MCF 10A (cell line): ENCODE results near the gene GASK1A. TPM values are rescaled to one million over a fixed set of nuclear protein-coding genes. Genes with fewer than 3 reads are reported as not detected.

ENCODE experiments used
- BruUV-seq: library from RNA; stranded (reverse); fragments of 400-500 nt; replicated peaks from 2 replicates; lab custom pipeline; 2021; lab: Mats Ljungman, UMichigan
- CTCF ChIA-PET: fragments of 300-600 bp; sonication (Branson Sonifier 250); formaldehyde crosslinking; extraction: SDS; loops from one replicate; lab custom pipeline; 2021; ENCODE audit warnings: antibody characterized with exemption, inconsistent platforms; lab: Yijun Ruan, JAX
- POLR2A ChIA-PET: fragments of 300-600, 350-650 bp; sonication (Branson Sonifier 250); formaldehyde crosslinking; extraction: SDS; loops from one replicate; lab custom pipeline; 2020; ENCODE audit warnings: antibody characterized with exemption, inconsistent platforms; lab: Yijun Ruan, JAX
- DNase-seq: peaks from one replicate; pipeline ENCODE4 v3.0.0-alpha.2; 2018; ENCODE audit not compliant: unreplicated experiment
- H3K27ac Mint-ChIP-seq: one replicate; pipeline ENCODE4 v1.8.0; 2022; ENCODE audit warnings: mild to moderate bottlenecking, low read depth, mixed read lengths; ENCODE audit not compliant: unreplicated experiment
- H3K27me3 Mint-ChIP-seq: one replicate; pipeline ENCODE4 v1.8.0; 2022; ENCODE audit warnings: mixed read lengths; ENCODE audit not compliant: insufficient read depth, unreplicated experiment
- H3K36me3 Mint-ChIP-seq: one replicate; pipeline ENCODE4 v1.8.0; 2022; ENCODE audit warnings: mild to moderate bottlenecking, moderate library complexity, mixed read lengths; ENCODE audit not compliant: insufficient read depth, unreplicated experiment
- H3K4me1 Mint-ChIP-seq: one replicate; pipeline ENCODE4 v1.8.0; 2022; ENCODE audit warnings: mixed read lengths; ENCODE audit not compliant: insufficient read depth, unreplicated experiment
- H3K4me3 Mint-ChIP-seq: one replicate; pipeline ENCODE4 v1.8.0; 2022; ENCODE audit warnings: mild to moderate bottlenecking, moderate library complexity, mixed read lengths; ENCODE audit not compliant: unreplicated experiment
- H3K9me3 Mint-ChIP-seq: one replicate; pipeline ENCODE4 v1.8.0; 2022; ENCODE audit warnings: mixed read lengths; ENCODE audit not compliant: unreplicated experiment
- intact Hi-C: fragments of 100-400 bp; cut with micrococcal nuclease; formaldehyde crosslinking; loops from 2 replicates; pipeline ENCODE4 v1.14.1; 2022
- total RNA-seq: library from RNA; stranded (reverse); gene quantifications from 2 replicates; pipeline ENCODE4 v1.2.3, GENCODE V29; 2022
- TF ChIP-seq, protein P1 (sequence below): fragments of 200-600 bp; IDR thresholded peaks from one replicate; pipeline ENCODE4 v1.8.0; 2022; ENCODE audit warnings: antibody characterized with exemption, mild to moderate bottlenecking; ENCODE audit not compliant: unreplicated experiment

GASK1A gene
- total RNA-seq, 1 experiment from 2014 or later = not detected

DNA sequence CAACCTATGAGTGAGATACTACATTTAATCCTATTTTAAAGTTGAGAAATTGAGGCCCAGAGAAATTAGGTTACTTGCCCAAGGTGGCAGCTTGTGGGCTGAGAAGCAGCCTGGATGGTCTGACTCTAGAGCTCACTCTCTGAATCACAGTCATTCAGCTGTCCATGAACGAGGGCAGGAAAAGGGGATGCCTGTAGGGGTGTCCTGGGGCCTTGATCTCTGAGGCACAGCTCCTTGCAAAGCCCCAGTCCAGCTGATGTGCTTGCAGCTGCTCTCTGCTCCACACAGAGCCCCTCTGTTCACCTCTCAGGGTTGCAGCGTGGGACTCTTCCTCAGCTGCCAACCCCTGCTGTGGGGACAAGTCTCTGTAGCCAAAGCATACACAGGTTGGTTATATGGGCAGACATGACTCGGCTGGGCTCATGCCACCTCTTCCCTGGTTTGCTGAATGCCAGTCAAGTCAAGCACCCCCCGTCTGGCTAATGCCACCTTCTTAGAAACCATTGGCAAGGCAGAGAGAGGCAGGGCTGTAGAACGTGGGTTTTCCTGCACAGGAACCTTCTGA, 56.8 kb downstream of the GASK1A start:
- TF ChIP-seq, protein P1, sequence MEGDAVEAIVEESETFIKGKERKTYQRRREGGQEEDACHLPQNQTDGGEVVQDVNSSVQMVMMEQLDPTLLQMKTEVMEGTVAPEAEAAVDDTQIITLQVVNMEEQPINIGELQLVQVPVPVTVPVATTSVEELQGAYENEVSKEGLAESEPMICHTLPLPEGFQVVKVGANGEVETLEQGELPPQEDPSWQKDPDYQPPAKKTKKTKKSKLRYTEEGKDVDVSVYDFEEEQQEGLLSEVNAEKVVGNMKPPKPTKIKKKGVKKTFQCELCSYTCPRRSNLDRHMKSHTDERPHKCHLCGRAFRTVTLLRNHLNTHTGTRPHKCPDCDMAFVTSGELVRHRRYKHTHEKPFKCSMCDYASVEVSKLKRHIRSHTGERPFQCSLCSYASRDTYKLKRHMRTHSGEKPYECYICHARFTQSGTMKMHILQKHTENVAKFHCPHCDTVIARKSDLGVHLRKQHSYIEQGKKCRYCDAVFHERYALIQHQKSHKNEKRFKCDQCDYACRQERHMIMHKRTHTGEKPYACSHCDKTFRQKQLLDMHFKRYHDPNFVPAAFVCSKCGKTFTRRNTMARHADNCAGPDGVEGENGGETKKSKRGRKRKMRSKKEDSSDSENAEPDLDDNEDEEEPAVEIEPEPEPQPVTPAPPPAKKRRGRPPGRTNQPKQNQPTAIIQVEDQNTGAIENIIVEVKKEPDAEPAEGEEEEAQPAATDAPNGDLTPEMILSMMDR = no peak
- Mint-ChIP-seq H3K36me3 (no peaks in the 10 kb centered on the region), H3K27me3 (peaks cover 19% of the 10 kb centered on the region), H3K4me1 (peaks cover 9% of the 10 kb centered on the region), H3K27ac (no peak overlapping the region), H3K4me3 (no peak overlapping the region), H3K9me3 (no peaks in the 10 kb centered on the region)
- intact Hi-C loops = no loop called here
- no peak for DNase-seq
- BruUV-seq = no TSS peak
- CTCF ChIA-PET = no interaction called here
- POLR2A ChIA-PET = interaction anchor here (0.6 kb wide), 1 partner anchor 142 kb away, joined by 4 read pairs; no protein-coding TSS in a partner anchor

DNA sequence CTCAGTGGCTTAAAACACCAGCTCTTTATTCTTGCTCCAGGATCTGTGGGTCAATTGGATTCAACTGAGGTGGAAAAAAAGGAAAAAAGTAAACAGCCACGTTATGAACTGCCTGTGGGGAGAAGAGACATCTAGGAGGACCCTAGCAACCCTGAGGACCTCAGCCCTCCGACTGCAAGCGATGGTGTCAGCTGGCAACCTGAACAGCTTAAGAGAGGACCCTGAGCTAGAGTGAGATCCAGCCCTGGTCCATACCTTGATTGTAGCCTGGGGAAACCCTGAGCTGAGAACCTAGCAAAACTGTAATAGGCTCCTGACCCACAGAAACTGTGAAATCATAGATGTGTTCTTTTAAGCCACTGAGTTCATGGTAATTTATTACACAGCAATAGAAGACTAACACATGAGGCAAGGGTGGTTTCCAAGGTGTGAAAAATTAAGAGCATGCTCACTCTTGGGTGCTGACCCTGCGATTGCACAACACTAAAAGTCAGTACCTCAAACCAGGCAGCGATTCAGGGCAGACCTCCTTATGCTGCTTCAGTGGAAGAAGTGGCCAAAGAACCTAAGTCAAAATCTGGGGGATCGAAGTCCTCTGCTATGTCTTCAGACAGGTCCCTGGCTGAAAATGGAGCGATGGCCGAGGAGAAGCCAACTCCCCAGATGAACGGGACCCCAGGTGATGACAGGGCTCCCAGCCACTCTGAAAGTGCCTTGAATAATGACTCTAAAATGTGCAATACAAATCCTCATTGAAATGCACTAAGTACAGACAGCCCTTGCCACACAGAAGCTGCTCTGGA, 57.7 kb downstream of the GASK1A start:
- intact Hi-C loops = no loop called here
- Mint-ChIP-seq H3K4me3 (no peak overlapping the region), H3K9me3 (no peaks in the 10 kb centered on the region), H3K4me1 (peaks cover 1% of the 10 kb centered on the region), H3K27ac (no peak overlapping the region), H3K27me3 (peaks cover 19% of the 10 kb centered on the region), H3K36me3 (no peaks in the 10 kb centered on the region)
- ChIA-PET POLR2A (interaction anchor here (0.6 kb wide), 2 partner anchors 143 to 972 kb away, joined by 4 read pairs; no protein-coding TSS in a partner anchor), CTCF (no interaction called here)
- DNase-seq = no peak
- BruUV-seq = no TSS peak
- TF ChIP-seq, protein P1 = no peak

DNA sequence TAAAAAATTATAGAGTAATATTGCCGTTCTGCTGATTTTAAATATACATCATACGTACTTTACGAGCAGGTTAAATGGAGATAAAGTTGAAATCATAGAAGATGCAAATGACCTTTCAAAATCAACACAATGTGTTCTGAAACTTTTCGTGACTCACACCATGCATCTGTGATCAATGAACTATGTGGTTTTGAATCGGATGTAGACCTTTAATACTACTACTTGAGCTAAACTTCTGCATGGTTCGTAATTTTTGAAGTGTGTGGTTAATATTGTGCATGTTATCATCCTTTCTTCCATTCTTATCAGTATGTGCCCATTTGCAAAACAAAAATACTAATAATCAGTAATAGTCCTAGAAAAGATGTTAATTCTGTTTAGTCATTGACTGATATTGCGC, 58.9 kb downstream of the GASK1A start:
- TF ChIP-seq, protein P1 = no peak
- CTCF ChIA-PET = no interaction called here
- POLR2A ChIA-PET = no interaction called here
- intact Hi-C loops = no loop called here
- Mint-ChIP-seq H3K27ac (no peak overlapping the region), H3K36me3 (no peaks in the 10 kb centered on the region), H3K4me1 (no peaks in the 10 kb centered on the region), H3K27me3 (peaks cover 19% of the 10 kb centered on the region), H3K4me3 (no peak overlapping the region), H3K9me3 (no peaks in the 10 kb centered on the region)
- DNase-seq = no peak
- no TSS peak for BruUV-seq

DNA sequence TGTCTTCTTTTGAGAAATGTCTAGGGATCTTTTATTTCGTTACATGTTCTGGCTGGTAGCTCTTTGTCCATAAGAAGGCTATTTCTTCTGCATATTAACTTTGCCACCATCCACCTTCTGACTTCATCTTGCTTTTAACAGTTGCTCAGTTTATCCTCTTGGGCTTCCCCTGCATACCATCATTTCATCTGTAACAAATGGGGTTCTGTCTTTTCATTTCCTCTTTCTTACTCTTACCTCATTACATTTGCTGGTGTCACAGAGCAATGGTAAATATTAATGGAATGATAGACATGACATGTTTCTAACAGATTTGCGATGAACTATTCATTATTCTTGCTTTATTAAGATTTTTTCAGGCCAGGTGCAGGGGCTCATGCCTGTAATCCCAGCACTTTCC, 62.4 kb downstream of the GASK1A start:
- TF ChIP-seq, protein P1 = no peak
- DNase-seq = no peak
- no peak overlapping the region for H3K4me3 Mint-ChIP-seq
- intact Hi-C loops = no loop called here
- H3K27me3 Mint-ChIP-seq = peaks cover 6% of the 10 kb centered on the region
- BruUV-seq = no TSS peak
- no peaks in the 10 kb centered on the region for H3K9me3 Mint-ChIP-seq
- no peaks in the 10 kb centered on the region for H3K4me1 Mint-ChIP-seq
- ChIA-PET CTCF (no interaction called here), POLR2A (interaction anchor here (0.6 kb wide), 1 partner anchor 85 kb away, joined by 3 read pairs; no protein-coding TSS in a partner anchor)
- no peaks in the 10 kb centered on the region for H3K36me3 Mint-ChIP-seq
- H3K27ac Mint-ChIP-seq = no peak overlapping the region
